Hematopoietic multipotent progenitor cell treated with erythropoietin and hydrocortisone succinate and interleukin-3 and kit ligand, for 17 days (in vitro differentiated cells): ENCODE measurements around the gene SMAD3.

Experiments
- DNase-seq: peaks from one replicate; pipeline ENCODE4 v3.0.0-alpha.2; 2015; ENCODE audit warnings: low spot score

Gene SMAD3

DNA sequence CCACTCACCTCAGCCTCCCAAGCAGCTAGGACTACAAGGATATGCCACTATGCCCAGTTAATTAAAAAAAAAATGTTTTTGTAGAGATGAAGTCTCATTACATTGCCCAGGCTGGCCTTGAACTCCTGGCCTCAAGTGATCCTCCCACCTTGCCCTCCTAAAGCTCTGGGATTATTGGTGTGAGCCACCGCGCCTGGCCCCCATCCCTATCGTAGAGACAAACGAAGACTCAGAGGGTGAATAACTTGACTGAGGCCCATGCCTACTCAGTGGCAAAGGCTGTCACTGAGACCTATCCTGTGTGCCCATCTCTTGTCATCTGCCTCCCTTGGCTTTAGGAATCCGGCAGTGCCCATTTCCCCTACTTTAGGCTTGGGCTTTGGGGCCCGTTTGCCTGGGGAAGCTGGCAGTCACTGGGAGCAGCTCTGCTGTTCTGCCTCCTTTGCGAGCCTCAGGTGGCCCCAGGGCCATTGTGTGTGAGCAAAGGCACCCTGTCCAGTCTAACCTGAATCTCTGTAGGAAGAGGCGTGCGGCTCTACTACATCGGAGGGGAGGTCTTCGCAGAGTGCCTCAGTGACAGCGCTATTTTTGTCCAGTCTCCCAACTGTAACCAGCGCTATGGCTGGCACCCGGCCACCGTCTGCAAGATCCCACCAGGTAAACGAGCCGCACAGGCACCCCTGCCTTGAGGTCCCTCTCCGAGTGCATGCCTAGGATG is 119.0 kb downstream of the SMAD3 start:
- no peak for DNase-seq

DNA sequence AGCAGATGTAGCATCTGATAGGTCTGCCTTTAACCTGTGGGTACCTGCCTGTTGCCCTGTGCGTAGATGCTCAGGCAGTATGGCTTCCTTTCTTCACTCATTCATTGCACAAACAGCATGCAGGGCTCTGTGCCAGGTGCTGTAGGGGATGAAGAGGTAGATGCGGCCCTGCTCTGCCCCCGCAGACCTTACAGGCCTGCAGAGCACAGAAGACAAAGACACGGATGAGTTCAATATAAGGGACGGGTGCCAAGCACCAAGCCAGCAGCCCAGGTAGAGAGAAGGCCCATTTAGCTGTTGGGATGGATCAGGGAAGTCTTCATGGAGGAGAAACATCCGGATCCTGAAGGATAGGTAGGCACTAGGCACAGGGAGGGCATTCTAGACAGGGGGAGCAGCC is 119.6 kb downstream of the SMAD3 start:
- DNase-seq: no peak

DNA sequence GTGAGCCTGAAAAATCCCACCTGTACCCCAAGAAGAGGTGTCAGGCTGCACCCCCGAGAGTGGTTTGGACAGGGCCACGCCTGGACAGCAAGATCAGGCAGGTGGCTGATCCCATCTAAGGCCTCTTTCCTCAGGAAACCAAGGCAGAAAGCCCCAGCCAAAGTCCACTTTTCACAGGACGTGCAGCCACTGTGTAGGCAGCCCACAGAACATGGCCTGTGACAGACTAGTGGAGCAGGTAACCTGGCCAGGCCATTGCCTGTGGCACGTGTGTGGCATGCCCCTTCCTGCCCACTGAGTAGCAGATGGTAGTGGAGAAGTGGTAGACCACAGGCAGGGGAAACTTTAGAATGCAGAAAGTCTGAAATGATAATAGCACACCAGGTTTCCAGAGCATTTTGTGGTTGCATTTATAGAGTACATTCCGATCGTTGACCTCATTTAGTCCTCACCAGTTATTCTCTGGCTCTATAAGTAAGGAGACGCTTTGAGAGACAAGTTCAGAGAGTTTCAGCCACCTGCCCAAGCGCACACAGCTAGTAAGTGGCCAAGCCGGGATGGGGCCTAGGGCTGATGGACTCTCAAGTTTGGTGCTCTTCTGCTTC is 120.3 kb downstream of the SMAD3 start:
- DNase-seq: no peak

DNA sequence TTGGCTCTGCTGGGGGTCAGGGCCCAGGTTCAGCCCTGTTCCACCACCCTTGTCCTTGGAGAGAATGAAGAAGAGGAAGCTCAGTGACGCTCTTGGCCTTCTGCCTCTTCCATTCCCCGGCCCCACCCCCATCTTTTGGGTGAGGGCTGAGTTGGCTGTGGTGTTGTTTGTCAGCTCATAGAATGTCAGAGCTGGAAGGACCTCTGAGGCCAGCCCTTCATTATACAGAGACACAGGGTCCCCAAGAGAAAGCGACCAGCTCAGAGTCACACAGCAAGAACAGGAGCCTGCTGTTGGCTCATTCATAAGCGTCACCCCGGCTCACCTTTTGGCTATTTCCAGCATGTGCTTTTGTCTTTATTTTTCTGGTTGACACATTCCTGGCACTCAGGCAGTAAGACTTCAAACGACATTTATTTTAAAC is 120.8 kb downstream of the SMAD3 start:
- no peak for DNase-seq

DNA sequence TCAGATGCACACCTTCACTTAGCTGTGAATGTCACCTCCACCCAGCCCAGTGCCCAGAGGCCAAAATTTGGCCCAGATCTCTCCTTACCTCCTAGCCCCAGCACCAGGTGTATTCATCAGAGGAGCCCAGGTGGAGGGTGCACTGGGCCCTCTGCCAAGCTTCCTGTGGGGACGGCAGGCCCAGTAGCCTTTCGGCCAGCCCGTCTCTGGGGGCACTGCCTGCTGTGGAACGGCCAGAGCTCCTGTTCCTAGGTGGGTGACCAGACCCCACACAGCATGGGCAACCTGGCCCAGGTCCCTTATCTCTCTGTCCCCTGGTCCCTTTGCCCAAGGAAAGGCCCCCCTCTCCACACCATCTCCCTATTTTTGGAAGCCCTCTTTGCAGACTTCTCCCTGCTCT is 121.3 kb downstream of the SMAD3 start:
- no peak for DNase-seq

DNA sequence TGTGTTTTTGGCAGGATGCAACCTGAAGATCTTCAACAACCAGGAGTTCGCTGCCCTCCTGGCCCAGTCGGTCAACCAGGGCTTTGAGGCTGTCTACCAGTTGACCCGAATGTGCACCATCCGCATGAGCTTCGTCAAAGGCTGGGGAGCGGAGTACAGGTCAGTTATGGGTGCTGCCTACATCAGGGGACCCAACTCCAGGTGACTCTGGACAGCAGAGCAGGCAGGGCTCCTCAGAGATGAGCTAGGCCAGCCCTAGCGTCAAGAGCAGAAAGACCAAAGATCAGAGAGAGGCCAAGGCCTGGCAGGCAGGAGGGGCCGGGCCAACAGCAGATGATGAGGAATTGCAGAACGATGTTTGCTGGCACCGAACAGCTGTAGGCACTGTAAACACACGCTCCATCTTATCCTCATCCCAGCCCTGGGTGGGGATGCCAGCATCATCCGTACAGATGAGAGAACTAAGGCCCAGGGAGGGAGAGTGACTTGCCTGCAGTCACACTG is 122.0 kb downstream of the SMAD3 start:
- DNase-seq: no peak

DNA sequence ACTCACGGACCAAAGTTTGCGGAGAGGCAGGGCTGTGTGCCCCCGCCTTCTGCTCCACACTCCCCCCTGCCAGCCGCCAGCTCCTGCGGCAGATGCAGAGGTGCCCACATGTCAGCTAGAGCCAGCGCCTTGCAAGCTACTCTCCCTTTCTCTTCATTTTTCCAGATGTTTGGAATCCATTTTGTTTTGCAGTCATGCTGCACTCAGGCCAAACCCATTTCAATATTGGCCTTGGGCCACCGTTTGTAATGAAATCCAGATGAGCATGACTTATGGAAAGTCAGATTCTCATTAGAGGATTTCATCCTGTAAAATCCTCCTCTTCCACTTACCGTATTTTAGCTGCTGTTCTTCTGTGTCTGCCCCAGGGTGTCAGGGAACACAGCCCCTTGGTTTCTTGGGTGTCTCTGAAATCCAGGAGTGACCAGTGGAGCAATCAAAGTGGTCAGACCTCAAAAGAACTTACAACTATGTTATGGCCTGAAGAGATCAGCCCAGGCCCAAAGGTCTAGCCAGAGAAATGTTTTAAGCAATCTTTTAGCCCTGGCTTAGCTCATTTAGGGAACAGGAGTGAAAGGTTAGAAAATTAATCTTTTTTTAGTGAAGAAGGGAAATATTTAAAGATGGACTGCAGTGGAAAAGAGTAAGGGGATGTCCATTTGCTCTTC is 123.3 kb downstream of the SMAD3 start:
- DNase-seq: no peak

DNA sequence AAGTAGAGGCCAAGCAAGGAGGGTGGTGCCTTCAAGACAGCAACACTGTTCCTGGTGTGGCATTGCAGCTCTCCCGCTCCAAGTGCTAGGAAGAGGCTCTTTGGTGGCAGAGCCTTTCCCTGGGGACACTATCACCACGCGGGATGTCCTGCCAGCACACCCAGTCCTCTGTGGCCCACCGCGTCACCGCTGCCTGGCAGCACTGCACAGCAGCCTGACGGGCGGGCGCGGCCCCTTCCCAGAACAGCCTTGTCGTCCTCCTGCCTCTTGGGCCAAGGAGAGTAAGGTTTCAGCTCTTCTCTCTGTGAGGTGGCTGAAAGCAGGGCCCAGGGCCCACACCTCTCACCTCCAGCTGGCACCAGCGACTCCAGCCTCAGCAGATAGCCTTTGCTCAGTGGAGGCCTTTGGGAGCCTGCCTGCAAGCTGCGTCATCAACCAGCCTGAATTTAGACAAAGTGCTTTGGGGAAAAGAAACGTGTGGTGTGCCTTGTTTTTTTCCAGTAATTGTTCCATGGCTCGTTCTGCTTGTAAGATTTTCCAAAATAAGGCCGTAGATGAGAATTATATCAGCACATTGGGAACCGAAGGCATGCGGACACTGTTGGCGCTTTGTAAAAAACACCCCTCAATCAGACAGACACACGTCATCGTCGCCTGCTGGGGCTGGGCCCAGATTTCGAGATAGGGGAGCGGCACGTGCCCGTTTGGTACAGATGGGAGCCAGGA is 124.1 kb downstream of the SMAD3 start:
- no peak for DNase-seq

DNA sequence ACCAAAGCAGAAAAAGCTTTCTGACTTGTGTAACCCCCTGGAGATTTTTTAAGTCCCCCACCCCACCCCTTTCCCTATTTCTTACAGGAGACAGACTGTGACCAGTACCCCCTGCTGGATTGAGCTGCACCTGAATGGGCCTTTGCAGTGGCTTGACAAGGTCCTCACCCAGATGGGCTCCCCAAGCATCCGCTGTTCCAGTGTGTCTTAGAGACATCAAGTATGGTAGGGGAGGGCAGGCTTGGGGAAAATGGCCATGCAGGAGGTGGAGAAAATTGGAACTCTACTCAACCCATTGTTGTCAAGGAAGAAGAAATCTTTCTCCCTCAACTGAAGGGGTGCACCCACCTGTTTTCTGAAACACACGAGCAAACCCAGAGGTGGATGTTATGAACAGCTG is 124.9 kb downstream of the SMAD3 start:
- no peak for DNase-seq

DNA sequence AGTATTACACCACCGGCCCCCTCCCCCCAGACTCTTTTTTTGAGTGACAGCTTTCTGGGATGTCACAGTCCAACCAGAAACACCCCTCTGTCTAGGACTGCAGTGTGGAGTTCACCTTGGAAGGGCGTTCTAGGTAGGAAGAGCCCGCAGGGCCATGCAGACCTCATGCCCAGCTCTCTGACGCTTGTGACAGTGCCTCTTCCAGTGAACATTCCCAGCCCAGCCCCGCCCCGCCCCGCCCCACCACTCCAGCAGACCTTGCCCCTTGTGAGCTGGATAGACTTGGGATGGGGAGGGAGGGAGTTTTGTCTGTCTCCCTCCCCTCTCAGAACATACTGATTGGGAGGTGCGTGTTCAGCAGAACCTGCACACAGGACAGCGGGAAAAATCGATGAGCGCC is 125.4 kb downstream of the SMAD3 start:
- DNase-seq: no peak

DNA sequence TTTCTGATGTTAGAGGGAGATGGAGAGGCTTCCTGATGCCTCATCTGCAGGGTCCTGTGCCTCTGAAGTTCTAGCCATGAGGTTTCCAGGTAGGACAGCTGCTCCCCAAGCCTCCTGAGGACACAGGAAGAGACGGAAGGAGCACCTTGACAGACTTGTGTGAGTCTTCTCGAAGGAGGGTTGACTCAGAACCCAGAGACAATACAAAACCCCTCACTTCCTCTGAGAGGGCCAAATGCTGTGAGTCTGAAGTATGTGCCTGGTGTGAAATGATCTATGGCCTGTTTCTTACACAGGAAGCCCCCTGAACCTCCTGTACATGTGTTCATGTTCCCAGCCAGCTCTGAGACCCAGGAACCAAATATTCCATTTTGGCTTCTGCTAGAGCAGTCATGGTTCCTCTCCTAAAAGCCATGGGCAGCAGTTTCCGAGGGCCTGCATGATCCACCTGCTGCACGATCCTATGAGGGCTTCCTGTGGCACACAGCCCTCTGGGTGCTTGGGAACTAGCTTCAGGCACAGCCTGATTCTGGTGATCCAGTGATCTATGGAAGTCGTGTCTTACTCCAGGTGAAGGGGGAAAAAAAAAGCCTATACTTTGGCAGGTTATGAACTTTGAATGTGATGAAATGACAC is 126.9 kb downstream of the SMAD3 start:
- DNase-seq: no peak

DNA sequence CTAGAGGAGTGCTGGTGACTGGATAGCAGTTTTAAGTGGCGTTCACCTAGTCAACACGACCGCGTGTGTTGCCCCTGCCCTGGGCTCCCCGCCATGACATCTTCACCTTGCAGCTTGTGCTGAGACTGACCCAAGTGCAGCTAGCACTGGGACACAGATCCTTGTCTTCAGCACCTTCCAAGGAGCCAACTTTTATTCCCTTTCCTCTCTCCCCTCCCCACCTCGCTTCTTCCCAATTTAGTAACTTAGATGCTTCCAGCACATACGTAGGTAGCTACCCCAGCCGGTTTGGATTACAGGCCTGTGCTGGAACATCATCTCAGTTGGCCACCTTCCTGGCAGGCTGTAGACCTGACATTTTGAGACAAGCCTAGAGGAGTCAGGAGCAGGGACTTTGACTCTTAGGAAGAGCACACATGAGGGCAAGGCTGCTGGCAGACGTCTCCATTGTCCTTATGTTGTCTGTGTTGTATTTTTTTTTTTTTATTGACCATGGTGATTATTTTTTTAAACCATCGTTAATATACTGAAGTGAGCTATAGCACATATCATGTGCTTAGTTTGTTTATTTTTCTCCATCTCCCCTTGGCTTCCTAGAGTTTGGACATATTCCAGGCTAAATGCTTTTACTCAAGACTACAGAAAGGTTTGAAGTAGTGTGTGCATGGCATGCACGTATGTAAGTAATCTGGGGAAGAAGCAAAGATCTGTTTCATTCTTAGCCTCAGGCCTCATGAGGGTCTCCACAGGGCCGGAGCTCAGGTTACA is 128.0 kb downstream of the SMAD3 start:
- DNase-seq: no peak

DNA sequence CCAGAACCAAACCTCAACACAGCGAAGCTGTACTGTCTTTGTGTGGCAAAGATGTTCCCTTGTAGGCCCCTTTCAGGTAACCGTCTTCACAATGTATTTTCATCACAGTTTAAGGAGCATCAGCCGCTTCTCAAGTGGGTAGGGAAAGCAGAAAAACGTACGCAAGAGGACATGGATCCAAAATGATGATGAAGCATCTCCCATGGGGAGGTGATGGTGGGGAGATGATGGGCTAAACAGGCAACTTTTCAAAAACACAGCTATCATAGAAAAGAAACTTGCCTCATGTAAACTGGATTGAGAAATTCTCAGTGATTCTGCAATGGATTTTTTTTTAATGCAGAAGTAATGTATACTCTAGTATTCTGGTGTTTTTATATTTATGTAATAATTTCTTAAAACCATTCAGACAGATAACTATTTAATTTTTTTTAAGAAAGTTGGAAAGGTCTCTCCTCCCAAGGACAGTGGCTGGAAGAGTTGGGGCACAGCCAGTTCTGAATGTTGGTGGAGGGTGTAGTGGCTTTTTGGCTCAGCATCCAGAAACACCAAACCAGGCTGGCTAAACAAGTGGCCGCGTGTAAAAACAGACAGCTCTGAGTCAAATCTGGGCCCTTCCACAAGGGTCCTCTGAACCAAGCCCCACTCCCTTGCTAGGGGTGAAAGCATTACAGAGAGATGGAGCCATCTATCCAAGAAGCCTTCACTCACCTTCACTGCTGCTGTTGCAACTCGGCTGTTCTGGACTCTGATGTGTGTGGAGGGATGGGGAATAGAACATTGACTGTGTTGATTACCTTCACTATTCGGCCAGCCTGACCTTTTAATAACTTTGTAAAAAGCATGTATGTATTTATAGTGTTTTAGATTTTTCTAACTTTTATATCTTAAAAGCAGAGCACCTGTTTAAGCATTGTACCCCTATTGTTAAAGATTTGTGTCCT is 129.0 kb downstream of the SMAD3 start:
- DNase-seq: no peak

DNA sequence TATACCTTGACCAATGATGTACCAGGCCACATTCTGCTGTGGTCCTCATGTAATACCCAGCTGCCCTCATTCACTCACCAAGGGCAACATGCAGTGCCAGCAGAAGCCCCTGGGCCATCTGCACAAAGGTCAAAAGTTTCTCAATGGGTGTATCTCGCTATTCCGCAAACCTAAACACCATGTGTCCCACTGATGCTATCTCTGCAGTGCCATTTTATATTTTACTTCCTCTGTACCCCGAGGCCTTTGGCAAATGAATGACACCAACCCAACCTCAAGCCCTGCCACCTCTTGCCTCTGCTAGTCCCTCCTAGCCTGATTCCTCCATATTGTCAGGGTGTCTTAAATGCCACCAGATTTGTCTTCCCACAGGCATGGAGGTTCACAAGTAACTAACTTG is 129.9 kb downstream of the SMAD3 start:
- no peak for DNase-seq

DNA sequence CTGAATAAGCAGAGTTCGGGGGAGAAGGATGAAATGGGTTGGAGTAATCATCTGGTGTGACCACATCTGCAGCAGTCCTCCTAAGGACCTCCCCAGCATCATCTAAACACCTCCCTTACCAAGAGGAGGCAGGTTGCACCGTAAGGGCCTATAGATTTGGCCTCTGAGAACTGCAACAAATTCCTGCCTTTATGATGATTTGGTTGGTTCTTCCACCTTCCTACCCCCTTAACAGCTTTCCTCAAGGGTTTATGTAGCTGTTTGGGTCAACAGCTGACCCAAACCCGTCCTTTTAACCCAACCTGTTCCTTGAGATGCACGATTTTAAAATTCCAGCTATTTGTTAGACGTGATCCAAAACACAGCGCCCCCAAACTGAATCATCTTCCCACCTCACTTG is 130.8 kb downstream of the SMAD3 start:
- no peak for DNase-seq

DNA sequence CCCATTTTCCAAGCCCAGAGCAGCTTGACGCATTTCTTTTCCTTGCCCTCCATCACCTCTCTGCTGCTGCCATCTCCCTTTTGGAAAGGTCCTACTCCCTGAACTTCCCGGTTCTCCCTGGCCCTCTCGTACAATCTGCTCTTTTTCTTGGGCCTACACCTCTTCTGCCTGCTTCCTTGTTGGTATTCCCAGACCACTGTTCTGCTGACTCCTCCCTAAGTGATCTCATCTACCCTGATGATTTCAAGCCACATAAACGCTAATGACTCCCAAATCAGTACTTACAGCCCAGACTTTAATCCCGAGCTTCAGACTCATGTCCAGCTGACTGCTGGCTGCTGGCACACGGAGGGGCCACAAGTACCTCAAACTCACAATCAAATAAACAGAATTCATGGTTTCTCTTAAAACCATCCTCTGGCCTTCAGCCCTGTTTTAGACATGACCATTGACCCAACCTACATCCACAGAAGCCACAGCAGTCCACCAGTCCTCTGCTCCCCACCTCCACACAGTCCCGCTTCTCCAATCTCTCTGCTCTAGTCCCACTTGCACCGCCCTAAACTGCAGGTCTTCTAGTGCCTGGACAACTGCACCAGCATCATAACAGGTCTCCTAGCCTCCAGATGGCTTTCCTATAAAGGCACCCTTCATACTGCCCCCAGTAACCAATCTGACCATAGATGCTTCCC is 131.4 kb downstream of the SMAD3 start:
- no peak for DNase-seq

DNA sequence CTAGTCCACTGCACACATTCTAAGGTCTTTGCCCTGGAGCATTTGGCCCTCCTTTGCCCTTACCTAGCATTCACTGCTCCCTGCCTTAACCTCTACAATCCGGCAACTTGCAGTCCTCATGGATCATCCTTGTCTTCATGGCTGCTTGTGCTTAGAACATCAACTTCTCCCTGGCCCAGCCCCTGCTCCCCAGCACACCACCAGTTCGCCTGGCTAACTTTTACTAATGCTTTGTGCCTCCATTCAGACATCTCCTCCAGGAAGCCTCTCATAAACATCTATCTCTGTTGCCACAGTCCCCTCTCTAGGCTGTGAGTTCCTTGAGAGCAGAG is 131.9 kb downstream of the SMAD3 start:
- no peak for DNase-seq

DNA sequence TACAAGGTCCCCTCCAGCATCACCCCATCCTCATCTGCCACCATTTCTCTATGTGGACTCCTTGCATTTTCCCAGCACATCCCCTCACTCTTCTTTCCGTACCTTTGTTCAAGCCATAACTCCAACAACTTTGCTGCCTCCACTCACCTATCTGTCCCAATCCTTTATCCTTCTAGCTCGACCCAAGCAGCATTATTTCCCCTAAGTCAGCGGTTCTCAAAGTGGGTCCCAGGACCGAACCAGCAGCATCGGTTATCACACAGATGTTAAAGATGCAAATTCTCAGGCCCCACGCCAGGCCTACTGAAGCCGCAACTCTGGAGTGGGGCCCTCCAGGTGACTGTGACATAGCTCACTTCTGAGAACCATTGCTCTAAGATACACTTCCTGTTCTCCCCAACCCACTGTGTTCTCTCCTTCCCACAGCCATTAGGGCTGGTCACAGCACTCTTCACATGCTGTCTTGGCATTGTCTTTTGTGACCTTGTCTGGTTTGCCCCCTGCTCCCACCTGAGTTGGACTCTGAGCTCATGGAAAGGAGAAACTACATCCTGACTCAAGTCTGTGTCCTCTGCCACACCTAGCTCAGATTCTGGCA is 132.9 kb downstream of the SMAD3 start:
- no peak for DNase-seq

DNA sequence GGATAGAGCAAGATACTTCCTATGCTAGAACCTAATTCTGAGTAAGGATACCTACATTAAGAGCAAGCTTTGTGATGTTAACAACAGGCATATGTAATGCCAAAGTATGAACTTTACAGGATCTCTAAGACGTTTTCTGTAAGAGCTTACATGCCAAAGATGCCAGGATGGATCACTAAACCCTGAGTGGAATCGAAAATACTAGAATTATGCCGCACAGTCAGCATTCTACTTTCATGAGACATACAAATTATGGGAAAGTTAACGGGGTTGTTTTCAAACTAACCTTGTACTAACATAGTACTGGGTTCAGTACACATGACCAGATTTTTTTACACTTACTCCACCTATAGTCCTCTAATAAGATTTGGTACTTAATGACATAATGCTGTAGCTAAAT is 134.0 kb downstream of the SMAD3 start:
- no peak for DNase-seq
